GM18505 (cell line): Measurements from ENCODE around the gene CLEC10A.

Experiments
- ATAC-seq: cut with Tn5 transposase; IDR thresholded peaks from one replicate; pipeline ENCODE4 v1.9.1; 2021; ENCODE audit not compliant: unreplicated experiment
- POLR2A ChIP-seq: IDR thresholded peaks from 4 replicates; pipeline ENCODE4 v1.6.1; 2011; ENCODE audit warnings: borderline replicate concordance; ENCODE audit not compliant: insufficient read depth, insufficient read length; ENCODE audit errors: extremely low read depth

Gene CLEC10A

GRCh38 chr17:7027335-7027734 is 52.7 kb downstream of the CLEC10A start:
- ATAC-seq: no peak
- TF ChIP-seq POLR2A: no peak

- ATAC-seq: no peak
- TF ChIP-seq POLR2A: no peak
Observed at GRCh38 chr17:7026471-7027115, 53.5 kb downstream of the CLEC10A start.

GRCh38 chr17:7025245-7025644 is 54.8 kb downstream of the CLEC10A start:
- no peak for ATAC-seq

More at GRCh38 chr17:7025245-7025644, 54.8 kb downstream of the CLEC10A start:
- no peak for TF ChIP-seq POLR2A
